Measurements from ENCODE around the gene ZNHIT3.
"Not testable (repeated sequence)": the region's sequence is repeated elsewhere in the genome, so short reads cannot be mapped to it uniquely, and the experiment has no call there.

ZNHIT3 gene

GRCh38 chr17:36486204-36487194 is at the start of gene ZNHIT3:
ZNHIT3 (plus strand) TSS chr17:36486681; CDS start chr17:36486700, 19 bp downstream.
- DNase-seq, result peak; percentile 85

GRCh38 chr17:36441792-36442191 is 44.7 kb upstream of the ZNHIT3 start:
- not testable (repeated sequence) for DNase-seq

- no peak for DNase-seq
Measured at GRCh38 chr17:36443777-36444176, 42.7 kb upstream of the ZNHIT3 start.

GRCh38 chr17:36449997-36450396 is 36.5 kb upstream of the ZNHIT3 start:
- not testable (repeated sequence) for DNase-seq

GRCh38 chr17:36452888-36453287 is 33.6 kb upstream of the ZNHIT3 start:
- not testable (repeated sequence) for DNase-seq

- DNase-seq, result not testable (repeated sequence)
Measured at GRCh38 chr17:36457701-36458100, 28.8 kb upstream of the ZNHIT3 start.

- no peak for DNase-seq
Measured at GRCh38 chr17:36459045-36459444, 27.4 kb upstream of the ZNHIT3 start.

- DNase-seq, result no peak
Measured at GRCh38 chr17:36459601-36460000, 26.9 kb upstream of the ZNHIT3 start.

- no peak for DNase-seq
Measured at GRCh38 chr17:36460265-36460937, 26.1 kb upstream of the ZNHIT3 start.

GRCh38 chr17:36461330-36462110 is 25.0 kb upstream of the ZNHIT3 start:
- DNase-seq, result no peak

GRCh38 chr17:36463916-36464764 is 22.3 kb upstream of the ZNHIT3 start:
- peak; percentile 39 for DNase-seq

- DNase-seq, result no peak
Measured at GRCh38 chr17:36464765-36465088, 21.8 kb upstream of the ZNHIT3 start.

GRCh38 chr17:36468903-36469635 is 17.4 kb upstream of the ZNHIT3 start:
- DNase-seq, result no peak

- DNase-seq, result no peak
Measured at GRCh38 chr17:36469733-36470132, 16.7 kb upstream of the ZNHIT3 start.

- no peak for DNase-seq
Measured at GRCh38 chr17:36470499-36470898, 16.0 kb upstream of the ZNHIT3 start.

- DNase-seq, result no peak
Measured at GRCh38 chr17:36474571-36474970, 11.9 kb upstream of the ZNHIT3 start.

GRCh38 chr17:36475346-36475970 is 11.0 kb upstream of the ZNHIT3 start:
- no peak for DNase-seq

GRCh38 chr17:36481829-36482228 is 4.7 kb upstream of the ZNHIT3 start:
- DNase-seq, result no peak

GRCh38 chr17:36482611-36483504 is 3.6 kb upstream of the ZNHIT3 start:
- peak; percentile 84 for DNase-seq

GRCh38 chr17:36484021-36484420 is 2.5 kb upstream of the ZNHIT3 start:
- not testable (repeated sequence) for DNase-seq

All from activated T-cell treated with anti-CD3 and anti-CD28 coated beads, Interleukin-2, amount 50 U/mL, for 1 hour (primary cell).